ENCODE results near the gene TPO.
"Not testable (repeated sequence)": the region's sequence is repeated elsewhere in the genome, so short reads cannot be mapped to it uniquely, and the experiment has no call there.

TPO gene

GRCh38 chr2:1502891-1503304 is 89.6 kb downstream of the TPO start:
- ATAC-seq (no peak), DNase-seq (no peak)

DNA sequence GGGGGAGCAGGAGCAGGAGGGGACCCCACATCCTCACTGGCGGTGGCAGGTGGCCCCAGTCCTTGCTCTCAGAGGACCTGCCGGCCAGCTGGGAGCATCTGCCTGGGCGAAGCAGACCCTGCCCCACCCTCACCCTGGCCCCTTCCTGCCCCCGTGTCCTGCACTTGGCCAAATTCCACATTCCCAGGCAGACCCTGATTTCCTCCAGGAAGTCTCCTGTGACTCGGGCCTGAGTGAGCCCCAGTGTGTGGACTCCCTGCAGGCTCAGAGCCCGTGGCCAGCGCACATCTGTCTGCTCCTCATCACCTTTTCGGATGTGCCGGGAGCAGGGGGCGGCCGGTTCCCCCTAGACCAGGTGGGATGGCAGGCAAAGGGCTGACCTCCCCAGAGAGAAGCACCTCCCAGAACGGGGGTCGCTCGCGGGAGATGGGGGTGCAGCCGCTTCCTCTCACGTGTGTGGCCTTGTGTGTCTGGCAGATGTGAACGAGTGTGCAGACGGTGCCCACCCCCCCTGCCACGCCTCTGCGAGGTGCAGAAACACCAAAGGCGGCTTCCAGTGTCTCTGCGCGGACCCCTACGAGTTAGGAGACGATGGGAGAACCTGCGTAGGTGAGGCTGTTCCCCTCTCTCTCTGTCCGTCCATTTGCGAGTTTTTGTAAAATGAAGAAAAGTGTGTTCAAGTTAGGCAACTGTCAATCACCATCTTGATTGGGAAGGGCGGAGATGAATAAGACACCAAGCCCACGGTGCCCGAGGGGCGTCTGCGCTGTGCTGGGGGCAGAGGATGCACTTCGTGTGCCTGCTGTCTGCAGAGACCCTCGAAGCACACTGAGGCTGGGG is 90.4 kb downstream of the TPO start:
- ATAC-seq (no peak), DNase-seq (no peak)

DNA sequence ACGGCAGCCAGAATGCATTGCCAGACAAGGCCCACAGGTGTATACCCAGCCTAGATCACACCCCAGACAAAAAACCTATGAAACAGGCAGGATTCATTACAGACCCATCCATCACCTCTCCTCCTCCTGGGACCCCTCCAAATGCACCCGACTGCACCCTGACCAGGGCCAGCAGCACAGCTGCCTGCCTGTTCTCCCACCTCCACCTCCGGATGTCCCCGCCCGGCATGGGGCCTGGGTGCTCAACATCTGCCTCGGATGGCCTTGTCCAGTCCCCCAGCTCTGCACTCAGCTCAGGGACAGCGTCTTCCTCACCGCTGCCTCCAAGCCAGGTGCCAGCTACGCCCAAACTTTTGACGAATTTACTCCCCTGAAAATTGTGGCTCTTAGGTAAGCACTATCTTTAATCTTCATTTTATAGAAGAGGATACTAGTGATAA is 91.1 kb downstream of the TPO start:
- DNase-seq (no peak), ATAC-seq (no peak)

- ATAC-seq (no peak), DNase-seq (no peak)
These were observed 91.8 kb downstream of the TPO start for GRCh38 chr2:1505031-1505441.

- no peak for DNase-seq
- ATAC-seq: peak; percentile 49
These were observed 96.2 kb downstream of the TPO start for GRCh38 chr2:1509271-1510065.

DNA sequence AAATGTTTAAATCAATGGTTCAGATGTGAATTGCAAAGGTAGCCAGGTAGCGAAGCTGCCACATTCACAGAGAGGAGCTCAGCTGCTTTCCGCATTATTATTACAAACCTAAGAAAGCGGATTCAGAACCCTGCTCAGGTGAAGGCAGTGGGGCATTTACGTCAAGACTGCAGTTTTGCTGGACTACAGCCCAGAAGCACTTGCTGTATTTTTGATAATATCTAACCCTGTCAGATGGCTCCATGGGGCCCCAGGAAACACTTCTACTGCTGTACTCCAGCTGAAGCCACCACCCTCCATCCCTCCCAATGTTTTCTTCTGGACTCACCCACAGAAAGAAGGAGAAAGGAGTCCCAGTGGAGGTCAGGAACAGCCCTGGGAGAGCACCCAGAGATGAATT is 96.9 kb downstream of the TPO start:
- DNase-seq: no peak

DNA sequence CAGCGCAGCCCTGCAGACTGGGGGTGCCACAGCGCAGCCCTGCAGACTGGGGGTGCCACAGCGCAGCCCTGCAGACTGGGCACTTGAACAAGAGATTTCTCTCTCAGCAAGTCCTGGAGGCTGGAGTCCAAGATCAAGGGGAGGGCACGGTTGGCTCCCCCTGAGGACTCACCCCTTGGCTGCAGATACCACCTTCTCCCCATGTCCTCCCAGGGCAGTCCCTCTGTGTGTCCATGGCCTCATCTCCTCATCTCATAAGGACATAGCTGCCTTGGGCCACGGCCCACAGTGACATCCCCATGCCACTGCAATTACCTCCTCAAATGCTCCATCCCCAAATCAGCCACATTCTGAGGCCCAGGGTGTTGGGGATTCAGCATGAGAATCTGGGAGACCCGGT is 98.2 kb downstream of the TPO start:
- DNase-seq (no peak), ATAC-seq (no peak)

More for the DNA sequence above, 96.9 kb downstream of the TPO start:
- ATAC-seq: no peak

- DNase-seq: no peak
- ATAC-seq: no peak
These were observed 99.3 kb downstream of the TPO start for GRCh38 chr2:1512321-1513289.

DNA sequence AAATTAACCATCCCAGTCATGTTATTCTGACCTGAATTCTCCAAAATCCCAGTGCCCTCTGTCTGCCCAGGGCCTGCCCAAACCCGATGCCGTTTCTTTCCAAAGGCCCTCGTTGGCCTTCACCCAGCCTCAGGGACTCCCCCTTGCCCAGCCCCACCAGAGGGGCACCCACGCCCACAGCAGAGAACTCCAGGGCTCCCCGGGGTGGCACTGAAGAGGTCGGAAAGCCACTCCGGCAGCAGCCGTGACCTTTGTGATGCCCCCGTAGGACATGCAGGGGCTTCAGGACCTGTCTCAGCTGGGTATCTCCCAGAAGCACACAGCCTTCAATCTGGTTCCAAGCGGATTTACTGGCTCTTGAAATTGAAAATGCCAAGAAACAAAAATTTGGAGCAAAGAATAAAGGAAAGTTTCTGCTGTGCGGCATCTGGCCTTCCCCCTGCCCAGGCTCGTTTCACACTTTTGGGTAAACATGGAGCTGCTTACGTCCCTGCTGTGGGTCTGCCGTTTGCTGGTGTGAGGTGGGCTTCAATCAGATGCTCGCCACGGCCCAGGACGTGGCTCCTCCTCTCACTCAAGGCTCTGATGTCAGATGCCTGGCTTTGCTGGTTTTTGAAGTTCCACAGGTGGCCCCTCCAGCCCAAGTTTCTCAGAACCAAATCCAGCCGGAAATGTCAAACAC is 101.3 kb downstream of the TPO start:
- DNase-seq: no peak
- ATAC-seq: no peak

DNA sequence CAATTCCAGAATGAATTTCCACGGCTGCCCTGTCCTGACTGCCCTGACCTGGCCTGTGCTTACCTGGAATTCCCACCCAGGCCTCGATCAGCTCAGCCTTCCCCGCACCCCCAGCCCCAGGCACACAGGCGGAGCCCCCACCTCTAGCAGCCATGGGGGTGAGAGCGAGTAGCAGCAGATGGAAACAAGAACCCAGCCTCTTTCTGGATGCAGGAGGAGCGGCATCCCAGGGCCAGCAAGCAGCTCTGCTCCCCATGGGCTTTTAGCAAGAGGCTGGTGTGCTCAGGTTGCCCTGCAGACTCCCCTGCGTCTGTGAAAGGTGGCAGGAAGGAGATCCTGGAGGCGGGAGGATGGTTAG is 101.8 kb downstream of the TPO start:
- ATAC-seq (no peak), DNase-seq (no peak)

DNA sequence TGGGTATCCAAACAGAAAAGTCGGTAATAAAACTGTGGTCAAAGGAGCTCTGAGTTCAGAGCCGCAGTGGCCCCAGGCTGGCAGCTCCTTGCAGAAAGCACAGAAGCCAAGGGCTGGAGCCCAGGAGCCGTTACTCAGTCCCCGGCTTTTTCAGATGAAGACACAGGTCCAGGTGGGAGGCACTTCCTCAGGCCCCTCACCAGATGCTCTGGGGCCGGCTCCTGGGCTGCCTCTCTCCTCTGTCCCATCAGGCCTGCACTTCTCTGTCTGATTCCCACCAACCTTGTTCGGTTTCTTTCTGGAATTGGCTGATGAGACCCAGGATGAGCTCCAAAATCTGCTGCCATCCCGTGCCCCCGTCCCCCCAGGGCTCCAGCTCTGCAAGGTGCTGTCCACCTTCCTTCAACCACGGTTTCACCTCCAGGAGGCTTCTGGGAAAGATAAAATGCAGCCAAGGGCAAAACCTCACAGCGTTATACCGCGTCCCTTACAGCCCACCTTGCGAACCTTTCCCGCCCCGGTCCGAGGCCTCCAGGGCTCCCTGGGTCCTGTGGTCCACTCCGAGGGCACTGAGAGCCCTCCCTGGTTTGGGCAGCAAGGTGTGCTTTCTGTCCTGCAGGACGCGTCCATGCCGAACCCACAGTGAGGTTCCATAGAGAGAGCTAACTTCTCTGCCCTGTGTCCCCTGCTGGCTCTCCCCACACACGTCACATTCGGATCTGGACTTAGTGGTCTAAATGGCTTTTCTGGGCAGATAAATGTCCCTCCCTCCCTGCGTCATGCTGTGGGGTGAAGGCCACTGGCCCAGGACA is 102.9 kb downstream of the TPO start:
- DNase-seq: no peak
- ATAC-seq: no peak

DNA sequence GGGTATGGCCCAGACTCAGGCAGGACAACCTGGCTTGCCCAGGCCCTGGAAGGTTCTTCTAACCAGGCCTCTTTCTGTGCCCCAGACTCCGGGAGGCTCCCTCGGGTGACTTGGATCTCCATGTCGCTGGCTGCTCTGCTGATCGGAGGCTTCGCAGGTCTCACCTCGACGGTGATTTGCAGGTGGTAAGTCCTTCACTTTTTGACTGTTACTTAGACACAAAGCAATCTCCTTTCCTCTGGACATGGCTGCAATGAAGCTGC is 103.5 kb downstream of the TPO start:
- DNase-seq (no peak), ATAC-seq (no peak)

DNA sequence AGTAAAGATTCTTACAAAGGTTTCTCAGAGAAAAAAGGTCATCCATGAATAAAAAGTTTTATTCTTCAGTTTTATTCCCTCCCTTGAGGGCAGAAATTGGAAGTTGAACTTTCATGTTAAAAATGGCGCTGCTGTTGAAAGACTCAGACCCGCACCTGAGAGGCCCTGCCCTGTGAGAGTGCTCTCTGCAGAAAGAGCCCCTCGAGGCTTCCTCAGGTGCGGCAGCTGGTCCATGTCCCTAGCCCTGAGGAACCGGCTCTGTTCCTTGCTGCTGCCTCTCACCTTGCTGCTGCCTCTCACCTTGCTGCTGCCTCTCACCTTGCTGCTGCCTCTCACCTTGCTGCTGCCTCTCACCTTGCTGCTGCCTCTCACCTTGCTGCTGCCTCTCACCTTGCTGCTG is 104.0 kb downstream of the TPO start:
- ATAC-seq, DNase-seq: not testable (repeated sequence)

GRCh38 chr2:1517786-1518185 is 104.5 kb downstream of the TPO start:
- ATAC-seq: no peak

DNA sequence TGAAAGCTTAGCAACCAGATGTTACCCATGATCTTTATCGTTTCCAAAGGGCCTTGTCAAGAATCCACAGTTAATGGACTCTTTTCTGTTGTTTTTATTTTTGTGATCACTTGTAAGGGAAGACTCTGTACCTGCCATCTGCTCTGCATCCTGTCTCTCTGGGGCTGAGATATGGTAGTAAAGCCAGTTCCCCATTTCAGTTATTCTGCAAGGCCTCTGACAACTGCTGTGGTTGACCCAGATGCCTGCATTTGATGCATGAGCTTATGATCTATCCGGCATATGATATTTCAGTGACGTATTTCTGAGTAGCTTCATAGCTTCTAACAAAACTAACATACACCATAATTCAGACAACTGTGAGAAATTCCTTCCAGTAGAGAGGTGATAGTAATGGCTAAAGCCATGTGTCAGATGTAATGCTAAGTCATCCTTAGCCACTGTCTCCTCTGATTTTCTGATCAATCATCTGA is 105.1 kb downstream of the TPO start:
- peak; percentile 34 for ATAC-seq

More at GRCh38 chr2:1517786-1518185, 104.5 kb downstream of the TPO start:
- DNase-seq: no peak

DNA sequence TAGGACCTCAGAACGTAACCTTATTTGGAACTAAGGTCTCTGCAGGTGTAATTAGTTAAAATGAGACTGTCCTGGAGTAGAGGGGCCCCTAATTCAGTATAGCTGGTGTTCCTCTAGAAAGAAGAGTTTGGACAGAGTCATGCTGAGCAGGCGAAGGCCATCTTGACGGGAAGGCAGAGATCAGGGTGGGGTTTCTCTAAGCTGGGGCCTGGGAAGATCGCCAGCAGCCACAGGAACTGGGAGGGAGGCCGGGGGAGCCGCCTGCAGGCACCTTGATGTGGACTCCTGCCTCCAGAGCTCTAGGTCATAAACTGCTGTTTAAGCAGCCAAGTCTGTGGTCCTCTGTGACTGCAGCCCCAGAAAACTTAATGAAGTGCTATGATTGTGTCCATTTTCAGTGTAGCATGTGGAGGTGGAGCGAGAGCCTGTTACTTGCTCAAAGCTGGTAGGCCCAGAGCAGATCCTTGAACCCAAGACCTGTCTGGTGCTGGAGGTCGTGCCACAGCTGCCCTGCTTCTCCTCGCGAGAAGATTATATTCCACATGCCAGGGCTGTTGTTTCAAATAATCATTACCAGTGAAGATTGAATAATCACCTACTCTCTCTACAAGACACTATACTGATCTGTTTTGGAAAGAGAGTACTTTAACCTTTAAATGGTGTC is 105.7 kb downstream of the TPO start:
- DNase-seq (no peak), ATAC-seq (peak; percentile 13)

More for the DNA sequence above, 105.1 kb downstream of the TPO start:
- DNase-seq: no peak

DNA sequence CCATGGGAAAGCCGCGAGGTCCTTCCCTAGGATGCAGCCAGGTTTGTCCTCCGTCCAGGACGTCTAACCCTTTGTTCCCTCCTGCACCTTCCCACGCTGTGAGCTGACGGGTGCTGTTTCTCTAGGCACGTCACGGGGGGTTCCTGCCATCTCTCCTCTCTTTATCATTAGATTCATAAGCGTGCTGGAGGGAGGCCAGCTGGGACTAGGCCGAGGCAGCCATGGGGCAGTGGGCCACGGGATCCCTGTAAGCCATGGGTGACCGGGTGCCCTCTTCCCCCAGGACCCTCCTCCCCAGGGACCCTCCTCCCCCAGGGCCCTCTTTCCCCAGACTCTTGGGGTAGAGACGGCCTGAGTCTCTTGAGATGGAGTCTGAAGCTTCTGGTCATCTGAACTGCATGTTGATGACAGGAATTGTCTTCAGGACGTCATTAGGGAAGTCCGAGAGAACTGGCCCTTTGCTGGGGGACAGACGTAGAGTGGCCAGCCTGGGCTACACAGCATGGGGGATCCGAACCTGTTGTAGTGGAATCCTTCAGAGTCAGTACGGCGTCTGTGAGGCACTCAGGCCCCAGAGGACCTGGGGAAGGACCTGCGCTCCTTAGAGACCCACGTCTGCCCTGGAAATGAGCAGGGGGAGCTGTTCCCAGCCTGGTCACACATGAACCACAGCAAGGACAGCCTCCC is 108.1 kb downstream of the TPO start:
- DNase-seq (no peak), ATAC-seq (no peak)

DNA sequence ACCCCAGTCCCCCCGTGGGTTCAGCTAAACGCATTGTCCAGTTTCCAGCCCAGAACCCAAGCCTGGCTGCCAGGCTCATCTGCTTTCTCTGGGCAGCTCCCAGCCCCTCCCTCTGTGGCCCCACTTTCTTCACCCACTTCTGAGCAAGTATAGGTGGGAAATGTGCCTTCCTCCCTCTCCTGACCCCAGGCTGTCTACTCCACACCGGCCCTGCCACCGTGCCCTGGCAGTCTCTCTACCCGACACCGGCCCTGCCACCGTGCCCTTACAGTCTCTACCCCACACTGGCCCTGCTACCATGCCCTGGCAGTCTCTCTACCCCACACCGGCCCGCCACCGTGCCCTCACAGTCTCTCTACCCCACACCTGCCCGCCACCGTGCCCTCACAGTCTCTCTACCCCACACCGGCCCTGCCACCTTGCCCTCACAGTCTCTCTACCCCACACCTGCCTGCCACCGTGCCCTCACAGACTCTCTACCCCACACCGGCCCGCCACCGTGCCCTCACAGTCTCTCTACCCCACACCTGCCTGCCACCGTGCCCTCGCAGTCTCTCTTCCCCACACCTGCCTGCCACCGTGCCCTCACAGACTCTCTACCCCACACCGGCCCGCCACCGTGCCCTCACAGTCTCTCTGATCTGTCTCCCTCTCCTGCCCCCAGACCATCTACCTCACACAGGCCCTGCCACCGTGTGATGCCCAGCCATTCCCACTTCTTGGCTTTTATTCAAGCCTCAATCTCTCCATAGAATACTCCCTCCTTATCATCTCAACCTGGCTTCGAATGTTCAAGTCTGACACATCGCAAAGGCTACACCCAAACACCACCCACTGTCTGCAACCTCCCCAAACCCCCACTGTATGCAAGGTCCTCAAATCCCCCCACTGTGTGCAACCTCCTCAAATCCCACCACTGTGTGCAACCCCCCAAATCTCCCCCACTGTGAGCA is 108.9 kb downstream of the TPO start:
- ATAC-seq: no peak

More for the DNA sequence above, 108.9 kb downstream of the TPO start:
- DNase-seq: no peak
